ENCODE measurements around the gene SAMD8. TPM values are rescaled to one million over a fixed set of nuclear protein-coding genes. Genes with fewer than 3 reads are reported as not detected.
A peak's percentile ranks its signal among the peaks of the same experiment; 100 is the strongest.

SAMD8 gene
- total RNA-seq, 1 experiment from 2014 or later: 28.1 TPM

DNA sequence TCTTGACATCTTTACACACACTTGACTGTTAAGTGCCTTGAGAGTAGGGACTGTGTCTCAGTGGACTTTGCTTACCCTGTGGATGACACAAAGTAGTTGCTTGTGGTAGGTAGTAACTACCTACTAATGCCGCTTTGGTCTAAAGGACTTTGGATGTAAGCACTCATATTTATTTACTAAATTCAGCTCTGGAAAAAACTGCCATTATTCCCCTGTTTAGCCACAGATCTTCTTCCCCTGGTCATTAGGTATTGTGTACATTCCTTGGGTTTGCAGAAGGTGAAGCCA lies 96.3 kb downstream of the SAMD8 start:
- H3K36me3 Mint-ChIP-seq (ENCODE audit: insufficient read depth, unreplicated experiment): peaks cover 20% of the 10 kb centered on the region
- POLR2A ChIA-PET: interaction anchor here (0.6 to 18.0 kb wide), 11 partner anchors 8 to 1038 kb away, joined by 3 to 615 read pairs (median 5); partner anchors contain the start of genes COMTD1 and SAMD8

DNA sequence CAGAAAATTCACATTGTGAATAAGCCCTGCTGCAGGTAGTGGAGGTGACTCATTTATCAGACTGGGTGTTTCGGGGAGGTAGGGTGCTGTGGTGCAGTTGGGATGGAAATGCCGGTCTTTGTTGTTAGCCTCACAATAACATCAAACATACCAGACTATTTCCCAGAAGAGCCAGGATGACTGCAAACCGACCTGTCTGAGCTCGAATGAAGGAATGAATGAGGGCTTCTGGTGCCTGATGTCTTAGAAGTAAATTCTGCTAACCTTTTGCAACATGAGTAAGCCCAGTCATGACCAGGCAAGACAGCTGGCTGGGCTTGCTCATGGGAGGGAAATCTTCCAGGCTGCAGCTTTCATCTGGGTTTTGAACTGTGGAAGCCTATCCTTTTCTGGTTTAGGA lies 96.7 kb downstream of the SAMD8 start:
- no TSS peak for BruUV-seq (replicated peaks)
- Mint-ChIP-seq H3K4me3 (ENCODE audit: unreplicated experiment) (peak overlapping the region; percentile 56), H3K27me3 (ENCODE audit: insufficient read depth, unreplicated experiment) (no peaks in the 10 kb centered on the region), H3K9me3 (ENCODE audit: unreplicated experiment) (no peaks in the 10 kb centered on the region), H3K36me3 (ENCODE audit: insufficient read depth, unreplicated experiment) (peaks cover 24% of the 10 kb centered on the region), H3K27ac (ENCODE audit: low read depth, unreplicated experiment) (peak overlapping the region; percentile 87), H3K4me1 (ENCODE audit: insufficient read depth, unreplicated experiment) (peaks cover 36% of the 10 kb centered on the region)
- intact Hi-C loops (cut with micrococcal nuclease): no loop called here
- TF ChIP-seq, protein P1, sequence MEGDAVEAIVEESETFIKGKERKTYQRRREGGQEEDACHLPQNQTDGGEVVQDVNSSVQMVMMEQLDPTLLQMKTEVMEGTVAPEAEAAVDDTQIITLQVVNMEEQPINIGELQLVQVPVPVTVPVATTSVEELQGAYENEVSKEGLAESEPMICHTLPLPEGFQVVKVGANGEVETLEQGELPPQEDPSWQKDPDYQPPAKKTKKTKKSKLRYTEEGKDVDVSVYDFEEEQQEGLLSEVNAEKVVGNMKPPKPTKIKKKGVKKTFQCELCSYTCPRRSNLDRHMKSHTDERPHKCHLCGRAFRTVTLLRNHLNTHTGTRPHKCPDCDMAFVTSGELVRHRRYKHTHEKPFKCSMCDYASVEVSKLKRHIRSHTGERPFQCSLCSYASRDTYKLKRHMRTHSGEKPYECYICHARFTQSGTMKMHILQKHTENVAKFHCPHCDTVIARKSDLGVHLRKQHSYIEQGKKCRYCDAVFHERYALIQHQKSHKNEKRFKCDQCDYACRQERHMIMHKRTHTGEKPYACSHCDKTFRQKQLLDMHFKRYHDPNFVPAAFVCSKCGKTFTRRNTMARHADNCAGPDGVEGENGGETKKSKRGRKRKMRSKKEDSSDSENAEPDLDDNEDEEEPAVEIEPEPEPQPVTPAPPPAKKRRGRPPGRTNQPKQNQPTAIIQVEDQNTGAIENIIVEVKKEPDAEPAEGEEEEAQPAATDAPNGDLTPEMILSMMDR (IDR thresholded peaks at IDR 0.05; ENCODE audit: unreplicated experiment): no peak
- ChIA-PET CTCF (interaction anchor here (0.6 to 4.4 kb wide), 7 partner anchors 13 to 28 kb away, joined by 3 to 21 read pairs (median 4); partner anchors contain the start of gene COMTD1), POLR2A (interaction anchor here (0.8 to 18.0 kb wide), 8 partner anchors 8 to 97 kb away, joined by 3 to 615 read pairs (median 10); partner anchors contain the start of genes COMTD1 and SAMD8)
- peak; percentile 82 for DNase-seq (ENCODE audit: unreplicated experiment)

More for the DNA sequence above, 96.3 kb downstream of the SAMD8 start:
- TF ChIP-seq, protein P1 (IDR thresholded peaks at IDR 0.05; ENCODE audit: unreplicated experiment): no peak
- no peaks in the 10 kb centered on the region for H3K9me3 Mint-ChIP-seq (ENCODE audit: unreplicated experiment)
- no peak overlapping the region for H3K4me3 Mint-ChIP-seq (ENCODE audit: unreplicated experiment)
- no peak for DNase-seq (ENCODE audit: unreplicated experiment)
- no TSS peak for BruUV-seq (replicated peaks)
- peaks cover 39% of the 10 kb centered on the region for H3K4me1 Mint-ChIP-seq (ENCODE audit: insufficient read depth, unreplicated experiment)
- H3K27ac Mint-ChIP-seq (ENCODE audit: low read depth, unreplicated experiment): no peak overlapping the region
- intact Hi-C loops (cut with micrococcal nuclease): no loop called here
- CTCF ChIA-PET: interaction anchor here (0.6 to 4.4 kb wide), 7 partner anchors 13 to 28 kb away, joined by 3 to 21 read pairs (median 4); partner anchors contain the start of gene COMTD1
- H3K27me3 Mint-ChIP-seq (ENCODE audit: insufficient read depth, unreplicated experiment): no peaks in the 10 kb centered on the region

DNA sequence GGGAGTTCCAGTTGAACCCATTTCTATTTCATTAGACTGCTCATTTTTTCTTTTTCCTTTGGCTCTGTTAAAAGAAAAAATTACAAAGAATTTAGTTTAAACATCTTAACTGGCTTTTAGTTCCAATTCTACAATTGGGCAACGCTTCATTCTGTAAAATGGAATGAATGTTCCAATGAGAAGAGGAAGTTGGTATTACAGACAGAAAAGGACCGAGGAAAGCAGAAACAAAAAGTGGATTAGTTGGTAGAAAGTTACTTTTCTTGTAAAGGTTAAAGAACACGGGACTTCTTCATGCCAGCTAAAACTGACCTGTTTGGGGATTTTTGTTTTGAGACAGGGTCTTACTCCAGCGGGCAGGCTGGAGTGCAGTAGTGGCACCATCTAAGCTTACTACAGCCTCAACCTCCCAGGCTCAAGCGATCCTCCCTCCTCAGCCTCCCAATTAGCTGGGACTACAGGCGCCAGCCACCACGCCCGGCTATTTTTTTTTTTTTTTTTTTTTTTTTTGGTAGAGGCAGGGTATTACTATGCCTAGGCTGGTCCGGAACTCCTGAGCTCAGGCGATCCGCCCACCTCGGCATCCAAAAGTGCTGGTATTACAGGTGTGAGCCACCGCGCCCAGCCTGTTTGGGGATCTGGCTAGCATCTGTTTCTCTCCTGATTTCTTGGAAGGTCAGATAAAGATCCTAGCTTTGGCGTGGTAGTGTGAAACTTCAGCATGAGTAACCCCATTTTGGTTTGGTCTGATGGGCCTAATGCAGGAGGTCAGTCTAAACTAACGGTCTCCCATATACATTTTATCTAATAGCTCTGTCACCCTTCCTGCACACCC lies 97.8 kb downstream of the SAMD8 start:
- DNase-seq (ENCODE audit: unreplicated experiment): no peak
- POLR2A ChIA-PET: interaction anchor here (0.6 to 18.0 kb wide), 16 partner anchors 8 to 1058 kb away, joined by 3 to 615 read pairs (median 5); partner anchors contain the start of genes ADK, AP3M1, COMTD1 and SAMD8
- Mint-ChIP-seq H3K27me3 (ENCODE audit: insufficient read depth, unreplicated experiment) (no peaks in the 10 kb centered on the region), H3K4me3 (ENCODE audit: unreplicated experiment) (peak overlapping the region; percentile 79), H3K9me3 (ENCODE audit: unreplicated experiment) (no peaks in the 10 kb centered on the region), H3K4me1 (ENCODE audit: insufficient read depth, unreplicated experiment) (peaks cover 32% of the 10 kb centered on the region), H3K36me3 (ENCODE audit: insufficient read depth, unreplicated experiment) (peaks cover 35% of the 10 kb centered on the region), H3K27ac (ENCODE audit: low read depth, unreplicated experiment) (peak overlapping the region; percentile 92)
- intact Hi-C loops (cut with micrococcal nuclease): no loop called here
- CTCF ChIA-PET: interaction anchor here (0.6 to 4.4 kb wide), 10 partner anchors 9 to 623 kb away, joined by 3 to 34 read pairs (median 8); partner anchors contain the start of genes COMTD1 and SAMD8
- BruUV-seq (replicated peaks): no TSS peak
- TF ChIP-seq, protein P1 (IDR thresholded peaks at IDR 0.05; ENCODE audit: unreplicated experiment): no peak

DNA sequence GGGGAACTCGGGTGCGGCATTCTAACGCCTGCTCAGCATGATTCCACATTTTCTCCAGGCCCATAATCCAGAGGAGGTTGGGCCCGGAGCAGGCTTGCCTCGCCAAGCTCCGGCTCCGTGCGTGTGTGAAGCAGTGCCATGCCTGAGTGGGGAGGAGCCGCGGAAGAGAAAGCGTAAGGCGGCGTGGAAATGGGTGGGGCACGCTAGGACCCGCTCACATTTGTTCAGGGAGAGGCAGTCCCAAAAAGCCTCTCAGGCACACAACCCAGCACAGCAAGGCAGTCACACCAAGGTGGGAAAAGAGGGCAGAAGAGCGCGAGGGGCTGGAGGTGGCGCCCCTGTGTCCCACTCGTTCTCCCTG lies 98.4 kb downstream of the SAMD8 start:
- peak overlapping the region; percentile 92 for H3K27ac Mint-ChIP-seq (ENCODE audit: low read depth, unreplicated experiment)
- intact Hi-C loops (cut with micrococcal nuclease): loop anchor here (2.0 kb wide), 1 partner anchor 21 kb away; no protein-coding TSS in a partner anchor
- no peaks in the 10 kb centered on the region for H3K27me3 Mint-ChIP-seq (ENCODE audit: insufficient read depth, unreplicated experiment)
- peaks cover 41% of the 10 kb centered on the region for H3K36me3 Mint-ChIP-seq (ENCODE audit: insufficient read depth, unreplicated experiment)
- TF ChIP-seq, protein P1 (IDR thresholded peaks at IDR 0.05; ENCODE audit: unreplicated experiment): no peak
- TSS peak; percentile 88 for BruUV-seq (replicated peaks)
- no peaks in the 10 kb centered on the region for H3K9me3 Mint-ChIP-seq (ENCODE audit: unreplicated experiment)
- peak overlapping the region; percentile 79 for H3K4me3 Mint-ChIP-seq (ENCODE audit: unreplicated experiment)
- H3K4me1 Mint-ChIP-seq (ENCODE audit: insufficient read depth, unreplicated experiment): peaks cover 26% of the 10 kb centered on the region
- DNase-seq (ENCODE audit: unreplicated experiment): no peak
- ChIA-PET CTCF (interaction anchor here (0.7 to 3.8 kb wide), 8 partner anchors 9 to 623 kb away, joined by 3 to 34 read pairs (median 8); partner anchors contain the start of genes COMTD1 and SAMD8), POLR2A (interaction anchor here (0.6 to 18.0 kb wide), 19 partner anchors 8 to 1301 kb away, joined by 3 to 615 read pairs (median 5); partner anchors contain the start of genes ADK, AP3M1, COMTD1 and SAMD8)
